ENCODE results near the gene PRSS56.

The PRSS56 gene

DNA sequence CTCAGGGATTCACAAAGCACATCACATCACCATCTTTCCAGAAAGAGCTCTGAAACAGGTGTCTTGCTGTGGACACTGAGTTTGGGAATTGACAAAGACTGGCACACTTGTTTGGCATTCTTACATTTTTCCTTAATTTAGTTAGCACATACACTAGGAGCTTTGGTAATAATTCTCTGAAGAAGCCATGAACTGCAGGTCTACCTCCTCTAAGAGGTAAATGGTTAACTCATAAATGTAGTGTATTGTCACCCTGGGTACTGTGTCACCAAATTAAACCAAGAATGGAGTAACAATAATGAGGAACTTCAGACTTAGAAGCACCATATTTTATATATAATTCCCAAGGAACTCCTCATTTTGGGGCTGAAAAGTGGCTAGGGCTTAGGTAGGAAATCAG lies 52.9 kb downstream of the PRSS56 start:
- no peak for DNase-seq (ENCODE audit: low read depth in 3 of 3)

DNA sequence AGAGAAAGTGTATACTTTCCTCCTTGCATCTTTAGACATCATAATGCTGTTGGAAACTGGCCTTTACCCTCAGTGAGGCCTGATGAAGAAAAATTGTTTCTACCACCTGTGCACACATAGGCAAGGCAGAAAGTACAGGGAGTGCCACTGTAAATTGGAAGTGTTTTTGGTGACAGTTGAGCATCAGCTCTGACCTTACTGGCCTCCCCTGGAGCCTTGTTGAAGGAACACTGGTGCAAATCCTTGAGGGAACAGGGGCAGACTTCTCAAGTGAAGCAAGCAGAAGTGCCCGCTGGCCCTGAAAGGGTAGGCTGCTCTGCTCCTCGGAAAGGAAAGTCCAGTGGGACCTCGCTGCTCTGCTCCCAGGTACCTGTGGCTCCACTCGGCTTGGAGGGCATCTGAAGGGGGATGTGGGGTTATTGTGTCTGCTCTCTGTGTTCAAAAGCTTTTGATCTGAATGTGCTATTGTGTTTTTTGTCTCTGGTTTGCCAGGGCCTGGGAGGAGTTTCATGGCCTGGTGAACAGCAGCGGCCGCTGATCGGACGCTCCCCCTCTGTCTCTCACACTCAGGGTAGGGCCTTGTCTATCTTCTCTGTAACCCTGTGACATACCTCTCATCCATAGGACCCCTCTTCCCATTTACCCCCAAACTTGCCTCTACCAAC lies 53.7 kb downstream of the PRSS56 start:
- DNase-seq (ENCODE audit: low read depth in 3 of 3) = no peak

GRCh38 chr2:232574674-232575403 lies 54.7 kb downstream of the PRSS56 start:
- DNase-seq (ENCODE audit: low read depth in 3 of 3) = no peak

Measured in stimulated activated CD4-positive, alpha-beta T cell treated with anti-CD3 and anti-CD28 coated beads, TNF-alpha, amount 100 ng/mL, for 48 hours (primary cell).